GM23338 (cell line): ENCODE measurements around the gene ENOX1. TPM values are rescaled to one million over a fixed set of nuclear protein-coding genes. Genes with fewer than 3 reads are reported as not detected.

ENCODE experiments used
- ATAC-seq: fragments of 200-7000 bp; cut with Tn5 transposase; 3 replicates; pipeline ENCODE4 v1.9.1; 2020
- DNase-seq: peaks from one replicate; pipeline ENCODE4 v3.0.0-alpha.2; 2015; ENCODE audit warnings: low spot score
- H2AFZ ChIP-seq: fragments of 200-600 bp; sonication (generic); 2 replicates; pipeline ENCODE4 v1.8.0; 2016; ENCODE audit warnings: antibody characterized with exemption, mild to moderate bottlenecking, moderate library complexity
- H3F3A ChIP-seq: fragments of 200-600 bp; sonication (generic); replicated peaks from 2 replicates; pipeline ENCODE4 v1.8.0; 2017; ENCODE audit warnings: antibody characterized with exemption, mixed run types, low read depth
- H3K27ac ChIP-seq: fragments of 200-600 bp; sonication (generic); 2 replicates; pipeline ENCODE4 v1.6.1; 2016; ENCODE audit warnings: low read depth
- H3K27me3 ChIP-seq: fragments of 200-600 bp; sonication (generic); 2 replicates; pipeline ENCODE4 v1.8.0; 2016; ENCODE audit warnings: mild to moderate bottlenecking, mixed run types, moderate library complexity; ENCODE audit not compliant: insufficient read depth
- H3K36me3 ChIP-seq: fragments of 200-600 bp; sonication (generic); 2 replicates; pipeline ENCODE4 v1.8.0; 2016; ENCODE audit warnings: mild to moderate bottlenecking; ENCODE audit not compliant: insufficient read depth
- H3K4me1 ChIP-seq: fragments of 200-600 bp; sonication (generic); 2 replicates; pipeline ENCODE4 v1.8.0; 2016; ENCODE audit warnings: mild to moderate bottlenecking, moderate library complexity; ENCODE audit not compliant: insufficient read depth
- H3K4me2 ChIP-seq: fragments of 200-600 bp; sonication (generic); 2 replicates; pipeline ENCODE4 v1.7.1; 2017; ENCODE audit warnings: mixed run types
- H3K4me3 ChIP-seq: fragments of 200-600 bp; sonication (generic); 2 replicates; pipeline ENCODE4 v1.6.1; 2016; ENCODE audit warnings: mixed run types
- H3K79me2 ChIP-seq: fragments of 200-600 bp; sonication (generic); replicated peaks from 2 replicates; pipeline ENCODE4 v1.8.0; 2017; ENCODE audit warnings: mild to moderate bottlenecking; ENCODE audit not compliant: insufficient read depth
- H3K9me2 ChIP-seq: fragments of 200-600 bp; sonication (generic); 2 replicates; pipeline ENCODE4 v1.8.0; 2017; ENCODE audit not compliant: insufficient read depth
- H4K20me1 ChIP-seq: fragments of 200-600 bp; sonication (generic); replicated peaks from 2 replicates; pipeline ENCODE4 v1.8.0; 2017; ENCODE audit warnings: mild to moderate bottlenecking; ENCODE audit not compliant: insufficient read depth
- H3K27ac Mint-ChIP-seq: 2 replicates; pipeline ENCODE4 v1.8.0; 2020; ENCODE audit warnings: inconsistent platforms, mild to moderate bottlenecking, moderate library complexity, mixed read lengths
- H3K27me3 Mint-ChIP-seq: 3 replicates; pipeline ENCODE4 v1.8.0; 2022; ENCODE audit warnings: low read depth, mild to moderate bottlenecking, moderate library complexity, mixed read lengths, inconsistent platforms; ENCODE audit not compliant: insufficient read depth, poor library complexity
- H3K36me3 Mint-ChIP-seq: 3 replicates; pipeline ENCODE4 v1.8.0; 2021; ENCODE audit warnings: low read depth, mild to moderate bottlenecking, inconsistent platforms, moderate library complexity, mixed read lengths
- H3K4me1 Mint-ChIP-seq: 3 replicates; pipeline ENCODE4 v1.8.0; 2020; ENCODE audit warnings: mild to moderate bottlenecking, inconsistent platforms, mixed read lengths
- H3K4me3 Mint-ChIP-seq: 3 replicates; pipeline ENCODE4 v1.8.0; 2021; ENCODE audit warnings: moderate library complexity, mild to moderate bottlenecking, inconsistent platforms, mixed read lengths
- H3K9me3 Mint-ChIP-seq: 3 replicates; pipeline ENCODE4 v1.8.0; 2020; ENCODE audit warnings: moderate library complexity, mild to moderate bottlenecking, inconsistent platforms, mixed read lengths
- EZH2phosphoT487 ChIP-seq: fragments of 200-600 bp; sonication (generic); IDR thresholded peaks from one replicate; pipeline ENCODE4 v1.8.1; 2018; ENCODE audit warnings: antibody characterized with exemption; ENCODE audit not compliant: unreplicated experiment
- NANOG ChIP-seq: IDR thresholded peaks from 2 replicates; pipeline ENCODE4 v1.6.1; 2016; ENCODE audit warnings: antibody characterized with exemption, borderline replicate concordance
- POLR2AphosphoS5 ChIP-seq: IDR thresholded peaks from 2 replicates; pipeline ENCODE4 v1.6.1; 2016; ENCODE audit warnings: antibody characterized with exemption, low read depth
- ZNF114 ChIP-seq: fragments of 250-450 bp; sonication (Bioruptor Pico); IDR thresholded peaks from 2 replicates; pipeline ENCODE4 v1.5.0; 2020; ENCODE audit warnings: mild to moderate bottlenecking, moderate library complexity
- polyA plus RNA-seq: library from polyadenylated mRNA; unstranded; fragments of >200 nt; fragmentation: Nextera tagmentation; extraction: Ambion mirVana; gene quantifications from 2 replicates; pipeline ENCODE4 v1.2.1, GENCODE V29; 2016
- total RNA-seq: library from RNA; depleted of rRNA; stranded (reverse); fragments of >200 nt; shearing (Covaris generic); gene quantifications from 2 replicates; pipeline ENCODE4 v1.2.3, GENCODE V29; 2014
- TF ChIP-seq, protein P1 (sequence below): IDR thresholded peaks from one replicate; pipeline ENCODE4 v1.6.1; 2018; ENCODE audit warnings: antibody characterized with exemption; ENCODE audit not compliant: unreplicated experiment
- TF ChIP-seq, protein P2 (sequence below), 2 experiments: fragments of 200-600 bp in 1 of 2; sonication (generic) in 1 of 2; conservative IDR thresholded peaks; 2 replicates each; pipeline versions ENCODE4 v1.5.1 to v1.6.1; 2016 to 2017; ENCODE audit warnings: antibody characterized with exemption in 2 of 2, low read depth in 2 of 2, mild to moderate bottlenecking in 2 of 2, moderate library complexity in 1 of 2
- TF ChIP-seq, protein P3 (sequence below): fragments of 250-450 bp; sonication (Bioruptor Pico); IDR thresholded peaks from 2 replicates; pipeline ENCODE4 v1.5.0; 2020; ENCODE audit warnings: mild to moderate bottlenecking, moderate library complexity

Gene ENOX1
- total and polyA plus RNA-seq, 2 experiments from 2014 or later: 0.66 to 0.81 TPM

DNA sequence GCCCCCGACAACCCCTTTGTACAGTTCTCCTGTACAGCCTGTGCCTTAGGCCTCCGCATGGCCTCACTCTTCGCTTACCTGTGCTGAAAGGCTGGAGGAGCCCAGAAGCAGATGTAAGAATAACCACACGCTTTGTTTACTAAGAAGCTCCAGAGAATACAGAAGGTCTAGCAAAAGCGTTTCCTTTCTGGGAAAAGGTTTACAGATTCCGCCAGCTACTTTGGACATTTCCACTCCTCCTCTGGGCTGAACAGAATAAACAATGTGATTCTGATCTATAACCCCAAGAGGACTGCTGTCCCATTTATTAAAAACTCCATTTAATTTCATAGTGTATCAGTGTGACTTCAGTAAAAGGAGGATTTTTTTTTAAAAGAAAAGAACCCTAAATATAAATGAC lies 424.2 kb downstream of the ENOX1 start (continued):
- TF ChIP-seq, protein P1, sequence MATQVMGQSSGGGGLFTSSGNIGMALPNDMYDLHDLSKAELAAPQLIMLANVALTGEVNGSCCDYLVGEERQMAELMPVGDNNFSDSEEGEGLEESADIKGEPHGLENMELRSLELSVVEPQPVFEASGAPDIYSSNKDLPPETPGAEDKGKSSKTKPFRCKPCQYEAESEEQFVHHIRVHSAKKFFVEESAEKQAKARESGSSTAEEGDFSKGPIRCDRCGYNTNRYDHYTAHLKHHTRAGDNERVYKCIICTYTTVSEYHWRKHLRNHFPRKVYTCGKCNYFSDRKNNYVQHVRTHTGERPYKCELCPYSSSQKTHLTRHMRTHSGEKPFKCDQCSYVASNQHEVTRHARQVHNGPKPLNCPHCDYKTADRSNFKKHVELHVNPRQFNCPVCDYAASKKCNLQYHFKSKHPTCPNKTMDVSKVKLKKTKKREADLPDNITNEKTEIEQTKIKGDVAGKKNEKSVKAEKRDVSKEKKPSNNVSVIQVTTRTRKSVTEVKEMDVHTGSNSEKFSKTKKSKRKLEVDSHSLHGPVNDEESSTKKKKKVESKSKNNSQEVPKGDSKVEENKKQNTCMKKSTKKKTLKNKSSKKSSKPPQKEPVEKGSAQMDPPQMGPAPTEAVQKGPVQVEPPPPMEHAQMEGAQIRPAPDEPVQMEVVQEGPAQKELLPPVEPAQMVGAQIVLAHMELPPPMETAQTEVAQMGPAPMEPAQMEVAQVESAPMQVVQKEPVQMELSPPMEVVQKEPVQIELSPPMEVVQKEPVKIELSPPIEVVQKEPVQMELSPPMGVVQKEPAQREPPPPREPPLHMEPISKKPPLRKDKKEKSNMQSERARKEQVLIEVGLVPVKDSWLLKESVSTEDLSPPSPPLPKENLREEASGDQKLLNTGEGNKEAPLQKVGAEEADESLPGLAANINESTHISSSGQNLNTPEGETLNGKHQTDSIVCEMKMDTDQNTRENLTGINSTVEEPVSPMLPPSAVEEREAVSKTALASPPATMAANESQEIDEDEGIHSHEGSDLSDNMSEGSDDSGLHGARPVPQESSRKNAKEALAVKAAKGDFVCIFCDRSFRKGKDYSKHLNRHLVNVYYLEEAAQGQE: no peak
- no peak for TF ChIP-seq EZH2phosphoT487

DNA sequence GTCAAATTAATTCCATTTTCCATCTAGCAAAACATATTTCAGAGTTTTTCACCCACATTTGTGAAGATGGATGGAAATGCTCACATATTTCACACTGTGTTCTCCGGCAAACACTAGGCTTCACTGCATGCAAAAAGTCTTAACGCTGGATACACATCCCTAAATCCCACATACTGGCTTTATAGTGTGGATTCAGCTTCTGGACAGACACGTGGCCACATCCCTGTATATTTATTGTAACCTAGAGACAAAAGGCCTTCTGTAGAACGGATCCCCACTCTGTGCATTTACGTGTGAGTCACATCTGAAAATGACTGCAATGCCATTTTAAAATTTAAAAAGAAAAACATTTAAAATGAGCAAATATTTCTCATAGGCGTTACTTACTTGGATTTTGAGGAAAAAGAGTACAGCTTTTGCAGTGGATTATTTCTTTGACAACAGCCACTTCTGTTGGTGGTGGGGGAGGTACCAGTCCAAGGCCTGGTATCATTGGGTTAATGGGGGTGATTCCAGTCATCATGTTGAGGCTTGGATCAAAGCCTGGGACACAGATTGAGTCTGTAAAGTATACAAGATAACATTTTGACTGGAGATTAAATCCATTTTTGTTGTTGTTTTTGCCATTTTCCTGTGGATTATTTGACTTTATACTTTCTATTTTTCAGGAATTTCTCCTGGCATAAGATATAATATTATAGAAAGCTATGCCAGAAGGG lies 425.7 kb downstream of the ENOX1 start:
- peak overlapping the region; percentile 21 for H3K4me2 ChIP-seq
- TF ChIP-seq NANOG: no peak
- TF ChIP-seq, protein P1: no peak
- TF ChIP-seq, protein P2, sequence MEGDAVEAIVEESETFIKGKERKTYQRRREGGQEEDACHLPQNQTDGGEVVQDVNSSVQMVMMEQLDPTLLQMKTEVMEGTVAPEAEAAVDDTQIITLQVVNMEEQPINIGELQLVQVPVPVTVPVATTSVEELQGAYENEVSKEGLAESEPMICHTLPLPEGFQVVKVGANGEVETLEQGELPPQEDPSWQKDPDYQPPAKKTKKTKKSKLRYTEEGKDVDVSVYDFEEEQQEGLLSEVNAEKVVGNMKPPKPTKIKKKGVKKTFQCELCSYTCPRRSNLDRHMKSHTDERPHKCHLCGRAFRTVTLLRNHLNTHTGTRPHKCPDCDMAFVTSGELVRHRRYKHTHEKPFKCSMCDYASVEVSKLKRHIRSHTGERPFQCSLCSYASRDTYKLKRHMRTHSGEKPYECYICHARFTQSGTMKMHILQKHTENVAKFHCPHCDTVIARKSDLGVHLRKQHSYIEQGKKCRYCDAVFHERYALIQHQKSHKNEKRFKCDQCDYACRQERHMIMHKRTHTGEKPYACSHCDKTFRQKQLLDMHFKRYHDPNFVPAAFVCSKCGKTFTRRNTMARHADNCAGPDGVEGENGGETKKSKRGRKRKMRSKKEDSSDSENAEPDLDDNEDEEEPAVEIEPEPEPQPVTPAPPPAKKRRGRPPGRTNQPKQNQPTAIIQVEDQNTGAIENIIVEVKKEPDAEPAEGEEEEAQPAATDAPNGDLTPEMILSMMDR (conservative IDR thresholded peaks at IDR 0.05; ENCODE audit: low read depth in 2 of 2): no peak
- no peak for TF ChIP-seq POLR2AphosphoS5
- TF ChIP-seq, protein P3, sequence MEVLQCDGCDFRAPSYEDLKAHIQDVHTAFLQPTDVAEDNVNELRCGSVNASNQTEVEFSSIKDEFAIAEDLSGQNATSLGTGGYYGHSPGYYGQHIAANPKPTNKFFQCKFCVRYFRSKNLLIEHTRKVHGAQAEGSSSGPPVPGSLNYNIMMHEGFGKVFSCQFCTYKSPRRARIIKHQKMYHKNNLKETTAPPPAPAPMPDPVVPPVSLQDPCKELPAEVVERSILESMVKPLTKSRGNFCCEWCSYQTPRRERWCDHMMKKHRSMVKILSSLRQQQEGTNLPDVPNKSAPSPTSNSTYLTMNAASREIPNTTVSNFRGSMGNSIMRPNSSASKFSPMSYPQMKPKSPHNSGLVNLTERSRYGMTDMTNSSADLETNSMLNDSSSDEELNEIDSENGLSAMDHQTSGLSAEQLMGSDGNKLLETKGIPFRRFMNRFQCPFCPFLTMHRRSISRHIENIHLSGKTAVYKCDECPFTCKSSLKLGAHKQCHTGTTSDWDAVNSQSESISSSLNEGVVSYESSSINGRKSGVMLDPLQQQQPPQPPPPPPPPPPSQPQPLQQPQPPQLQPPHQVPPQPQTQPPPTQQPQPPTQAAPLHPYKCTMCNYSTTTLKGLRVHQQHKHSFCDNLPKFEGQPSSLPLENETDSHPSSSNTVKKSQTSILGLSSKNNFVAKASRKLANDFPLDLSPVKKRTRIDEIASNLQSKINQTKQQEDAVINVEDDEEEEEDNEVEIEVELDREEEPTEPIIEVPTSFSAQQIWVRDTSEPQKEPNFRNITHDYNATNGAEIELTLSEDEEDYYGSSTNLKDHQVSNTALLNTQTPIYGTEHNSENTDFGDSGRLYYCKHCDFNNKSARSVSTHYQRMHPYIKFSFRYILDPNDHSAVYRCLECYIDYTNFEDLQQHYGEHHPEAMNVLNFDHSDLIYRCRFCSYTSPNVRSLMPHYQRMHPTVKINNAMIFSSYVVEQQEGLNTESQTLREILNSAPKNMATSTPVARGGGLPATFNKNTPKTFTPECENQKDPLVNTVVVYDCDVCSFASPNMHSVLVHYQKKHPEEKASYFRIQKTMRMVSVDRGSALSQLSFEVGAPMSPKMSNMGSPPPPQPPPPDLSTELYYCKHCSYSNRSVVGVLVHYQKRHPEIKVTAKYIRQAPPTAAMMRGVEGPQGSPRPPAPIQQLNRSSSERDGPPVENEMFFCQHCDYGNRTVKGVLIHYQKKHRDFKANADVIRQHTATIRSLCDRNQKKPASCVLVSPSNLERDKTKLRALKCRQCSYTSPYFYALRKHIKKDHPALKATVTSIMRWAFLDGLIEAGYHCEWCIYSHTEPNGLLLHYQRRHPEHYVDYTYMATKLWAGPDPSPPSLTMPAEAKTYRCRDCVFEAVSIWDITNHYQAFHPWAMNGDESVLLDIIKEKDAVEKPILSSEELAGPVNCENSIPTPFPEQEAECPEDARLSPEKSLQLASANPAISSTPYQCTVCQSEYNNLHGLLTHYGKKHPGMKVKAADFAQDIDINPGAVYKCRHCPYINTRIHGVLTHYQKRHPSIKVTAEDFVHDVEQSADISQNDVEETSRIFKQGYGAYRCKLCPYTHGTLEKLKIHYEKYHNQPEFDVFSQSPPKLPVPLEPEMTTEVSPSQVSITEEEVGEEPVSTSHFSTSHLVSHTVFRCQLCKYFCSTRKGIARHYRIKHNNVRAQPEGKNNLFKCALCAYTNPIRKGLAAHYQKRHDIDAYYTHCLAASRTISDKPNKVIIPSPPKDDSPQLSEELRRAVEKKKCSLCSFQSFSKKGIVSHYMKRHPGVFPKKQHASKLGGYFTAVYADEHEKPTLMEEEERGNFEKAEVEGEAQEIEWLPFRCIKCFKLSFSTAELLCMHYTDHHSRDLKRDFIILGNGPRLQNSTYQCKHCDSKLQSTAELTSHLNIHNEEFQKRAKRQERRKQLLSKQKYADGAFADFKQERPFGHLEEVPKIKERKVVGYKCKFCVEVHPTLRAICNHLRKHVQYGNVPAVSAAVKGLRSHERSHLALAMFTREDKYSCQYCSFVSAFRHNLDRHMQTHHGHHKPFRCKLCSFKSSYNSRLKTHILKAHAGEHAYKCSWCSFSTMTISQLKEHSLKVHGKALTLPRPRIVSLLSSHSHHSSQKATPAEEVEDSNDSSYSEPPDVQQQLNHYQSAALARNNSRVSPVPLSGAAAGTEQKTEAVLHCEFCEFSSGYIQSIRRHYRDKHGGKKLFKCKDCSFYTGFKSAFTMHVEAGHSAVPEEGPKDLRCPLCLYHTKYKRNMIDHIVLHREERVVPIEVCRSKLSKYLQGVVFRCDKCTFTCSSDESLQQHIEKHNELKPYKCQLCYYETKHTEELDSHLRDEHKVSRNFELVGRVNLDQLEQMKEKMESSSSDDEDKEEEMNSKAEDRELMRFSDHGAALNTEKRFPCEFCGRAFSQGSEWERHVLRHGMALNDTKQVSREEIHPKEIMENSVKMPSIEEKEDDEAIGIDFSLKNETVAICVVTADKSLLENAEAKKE (CRISPR knock-in tag): no peak
- no peak for TF ChIP-seq ZNF114 (CRISPR knock-in tag)

More for the DNA sequence above, 425.7 kb downstream of the ENOX1 start:
- Histone ChIP-seq H3K27me3 (no peaks in the 10 kb centered on the region), H3F3A (no peaks in the 10 kb centered on the region), H2AFZ (no peak overlapping the region), H4K20me1 (no peaks in the 10 kb centered on the region), H3K4me1 (peaks cover 45% of the 10 kb centered on the region), H3K4me3 (no peak overlapping the region), H3K27ac (no peak overlapping the region), H3K36me3 (no peaks in the 10 kb centered on the region), H3K9me2 (no peaks in the 10 kb centered on the region; the same call in 1 of the 2 replicates), H3K79me2 (no peaks in the 10 kb centered on the region)
- Mint-ChIP-seq H3K27me3 (peaks cover 10% of the 10 kb centered on the region), H3K4me3 (no peak overlapping the region), H3K4me1 (peaks cover 53% of the 10 kb centered on the region), H3K9me3 (no peaks in the 10 kb centered on the region), H3K27ac (no peak overlapping the region), H3K36me3 (no peaks in the 10 kb centered on the region)
- no peak for ATAC-seq
- no peak for DNase-seq
